Suprapubic skin (tissue), 4 donors: ENCODE results near the gene MXD3. TPM values are rescaled to one million over a fixed set of nuclear protein-coding genes. Genes with fewer than 3 reads are reported as not detected.

ENCODE experiments used
- total RNA-seq, 4 donors: library from RNA; depleted of rRNA; stranded (reverse); fragments of >200 nt; gene quantifications; one replicate each; pipeline ENCODE4 v1.1.0, GENCODE V29; 2016

Gene MXD3
- total RNA-seq, 4 donors from 2014 or later: 8.7 to 30.3 (median 11.7) TPM

Other genes starting within 250 kb of the MXD3 start
- gene FGFR4, start 225.0 kb downstream of the MXD3 start, total RNA-seq: 10 to 100 TPM in 1 of 4 donors, 1 to 10 TPM in 3; 1.8 to 12.2 (median 5.4) TPM
- gene NSD1, start 178.1 kb downstream of the MXD3 start, total RNA-seq: 10 to 100 TPM; 36.0 to 67.9 (median 51.3) TPM
- 10 to 100 TPM; 36.7 to 70.1 (median 43.3) TPM for gene RAB24, start 8.2 kb downstream of the MXD3 start, total RNA-seq
- gene PRELID1, start 8.1 kb downstream of the MXD3 start, total RNA-seq: 10 to 100 TPM; 54.2 to 90.1 (median 62.1) TPM
- gene LMAN2, start 39.8 kb upstream of the MXD3 start, total RNA-seq: 100 to 1,000 TPM; 119 to 191 (median 160) TPM
- gene RGS14, start 46.0 kb upstream of the MXD3 start, total RNA-seq: 10 to 100 TPM; 38.5 to 85.9 (median 68.8) TPM
- under 1 TPM in 1 of 4 donors, not detected in 3; 0.29 TPM for gene SLC34A1, start 72.5 kb upstream of the MXD3 start, total RNA-seq
- not detected for gene PFN3, start 88.8 kb upstream of the MXD3 start, total RNA-seq
- 10 to 100 TPM in 1 of 4 donors, 1 to 10 TPM in 3; 2.3 to 18.4 (median 7.1) TPM for gene F12, start 97.7 kb upstream of the MXD3 start, total RNA-seq
- 10 to 100 TPM; 29.1 to 62.2 (median 37.1) TPM for gene GRK6, start 114.8 kb upstream of the MXD3 start, total RNA-seq
- gene PRR7, start 134.9 kb upstream of the MXD3 start, total RNA-seq: 1 to 10 TPM; 5.7 to 9.8 (median 7.8) TPM
- 10 to 100 TPM; 13.1 to 43.4 (median 25.3) TPM for gene DBN1, start 161.7 kb upstream of the MXD3 start, total RNA-seq
- 10 to 100 TPM; 28.7 to 41.3 (median 32.0) TPM for gene PDLIM7, start 185.7 kb upstream of the MXD3 start, total RNA-seq
- gene DOK3, start 197.9 kb upstream of the MXD3 start, total RNA-seq: 1 to 10 TPM in 3 of 4 donors, under 1 TPM in 1; 0.89 to 7.3 (median 1.8) TPM
- gene DDX41, start 205.1 kb upstream of the MXD3 start, total RNA-seq: 100 to 1,000 TPM in 2 of 4 donors, 10 to 100 TPM in 2; 83.8 to 148 (median 103) TPM
- 100 to 1,000 TPM in 1 of 4 donors, 10 to 100 TPM in 3; 55.6 to 328 (median 78.2) TPM for gene FAM193B, start 242.7 kb upstream of the MXD3 start, total RNA-seq